ENCODE measurements around the gene SPTLC3. TPM values are rescaled to one million over a fixed set of nuclear protein-coding genes. Genes with fewer than 3 reads are reported as not detected.

The SPTLC3 gene
- total and polyA plus RNA-seq, 7 donors, result 0.92 to 8.4 (median 4.6) TPM

DNA sequence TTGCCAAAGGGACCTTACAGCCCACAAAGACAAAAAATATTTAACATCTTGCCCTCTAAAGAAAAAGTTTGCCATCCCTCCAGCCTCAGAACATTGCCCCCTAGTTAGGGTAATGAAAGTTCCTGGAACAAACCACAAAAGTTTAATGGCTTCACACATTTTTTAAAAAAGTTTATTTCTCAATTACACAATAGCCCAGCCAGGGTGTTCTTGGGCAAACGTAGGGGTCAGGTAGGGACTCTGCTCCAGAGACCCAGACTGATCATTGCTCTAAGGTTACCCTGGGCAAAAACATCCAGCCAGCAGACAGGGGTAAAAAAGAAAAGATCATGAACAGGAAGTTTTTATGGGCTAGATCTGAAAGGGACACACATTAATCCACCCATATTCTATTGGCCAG is 207.8 kb downstream of the SPTLC3 start:
- intact Hi-C loops (cut with DNase I), result loop anchor here (10.0 kb wide), 1 partner anchor 62 kb away; no protein-coding TSS in a partner anchor
- no peak for DNase-seq
- H3K27ac ChIP-seq, result no peak overlapping the region
- no peaks in the 10 kb centered on the region for H3K36me3 ChIP-seq
- H3K9me3 ChIP-seq, result no peaks in the 10 kb centered on the region
- WGBS, 2 donors, result 28 to 38% methylated on average over 1 of the region's 1 CpG
- H3K4me1 ChIP-seq, result peaks cover 0 to 16% (median 15%) of the 10 kb centered on the region in 4 donors
- peaks cover 12 to 34% (median 32%) of the 10 kb centered on the region in 3 donors for H3K27me3 ChIP-seq
- H3K4me3 ChIP-seq, result no peak overlapping the region
- TF ChIP-seq, protein P1, sequence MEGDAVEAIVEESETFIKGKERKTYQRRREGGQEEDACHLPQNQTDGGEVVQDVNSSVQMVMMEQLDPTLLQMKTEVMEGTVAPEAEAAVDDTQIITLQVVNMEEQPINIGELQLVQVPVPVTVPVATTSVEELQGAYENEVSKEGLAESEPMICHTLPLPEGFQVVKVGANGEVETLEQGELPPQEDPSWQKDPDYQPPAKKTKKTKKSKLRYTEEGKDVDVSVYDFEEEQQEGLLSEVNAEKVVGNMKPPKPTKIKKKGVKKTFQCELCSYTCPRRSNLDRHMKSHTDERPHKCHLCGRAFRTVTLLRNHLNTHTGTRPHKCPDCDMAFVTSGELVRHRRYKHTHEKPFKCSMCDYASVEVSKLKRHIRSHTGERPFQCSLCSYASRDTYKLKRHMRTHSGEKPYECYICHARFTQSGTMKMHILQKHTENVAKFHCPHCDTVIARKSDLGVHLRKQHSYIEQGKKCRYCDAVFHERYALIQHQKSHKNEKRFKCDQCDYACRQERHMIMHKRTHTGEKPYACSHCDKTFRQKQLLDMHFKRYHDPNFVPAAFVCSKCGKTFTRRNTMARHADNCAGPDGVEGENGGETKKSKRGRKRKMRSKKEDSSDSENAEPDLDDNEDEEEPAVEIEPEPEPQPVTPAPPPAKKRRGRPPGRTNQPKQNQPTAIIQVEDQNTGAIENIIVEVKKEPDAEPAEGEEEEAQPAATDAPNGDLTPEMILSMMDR (IDR thresholded peaks at IDR 0.05), result no peak
- TF ChIP-seq EP300 (IDR thresholded peaks at IDR 0.05), result no peak
- no peak for TF ChIP-seq POLR2AphosphoS5 (IDR thresholded peaks at IDR 0.05)
- TF ChIP-seq POLR2A (IDR thresholded peaks at IDR 0.05), result no peak

Other genes starting within 250 kb of the SPTLC3 start
- 1 to 10 TPM; 1.4 to 3.3 (median 2.3) TPM for gene ISM1, start 212.3 kb downstream of the SPTLC3 start, total RNA-seq
- under 1 TPM in 2 of 3 donors, not detected in 1; 0.60 to 0.66 TPM for gene ISM1, start 212.3 kb downstream of the SPTLC3 start, polyA plus RNA-seq

Measured in sigmoid colon (tissue), 7 donors.